Ascending aorta (tissue), 2 donors: ENCODE measurements around the gene ABCC8. TPM values are rescaled to one million over a fixed set of nuclear protein-coding genes. Genes with fewer than 3 reads are reported as not detected.

Experiments
- DNase-seq, 2 donors: peaks; one replicate each; pipeline ENCODE4 v3.0.0-alpha.2; 2019; ENCODE audit warnings: low spot score in 2 of 2
- H3K27ac ChIP-seq, 2 donors: fragments of 200-600 bp; sonication (generic); one replicate each; pipeline ENCODE4 v1.5.1; 2016 to 2017; ENCODE audit warnings: mild to moderate bottlenecking in 1 of 2
- H3K27me3 ChIP-seq: fragments of 200-600 bp; sonication (generic); one replicate; pipeline ENCODE4 v1.5.1; 2017
- H3K36me3 ChIP-seq, 2 donors: fragments of 200-600 bp; sonication (generic); one replicate each; pipeline ENCODE4 v1.5.1; 2016
- H3K4me1 ChIP-seq, 2 donors: fragments of 200-600 bp; sonication (generic); one replicate each; pipeline ENCODE4 v1.5.1; 2016 to 2017; ENCODE audit warnings: mild to moderate bottlenecking in 1 of 2
- H3K4me3 ChIP-seq, 2 donors: fragments of 200-600 bp; sonication (generic); one replicate each; pipeline ENCODE4 v1.5.1; 2016 to 2017; ENCODE audit warnings: mild to moderate bottlenecking in 1 of 2
- H3K9me3 ChIP-seq, 2 donors: fragments of 200-600 bp; sonication (generic); one replicate each; pipeline ENCODE4 v1.5.1; 2016
- CTCF ChIP-seq, 3 experiments: fragments of 200-600 bp in 2 of 3; fragments of 450-650 bp in 1 of 3; sonication (generic) in 2 of 3; IDR thresholded peaks; one replicate each; pipeline ENCODE4 v1.5.1; 2016 to 2019; ENCODE audit warnings: antibody characterized with exemption in 3 of 3, mild to moderate bottlenecking in 1 of 3, moderate library complexity in 1 of 3
- intact Hi-C: fragments of 100-400 bp; cut with DNase I; formaldehyde crosslinking; loops from one replicate; pipeline ENCODE4 v1.15.1; 2023
- total RNA-seq: library from RNA; depleted of rRNA; stranded (reverse); fragments of >200 nt; gene quantifications from one replicate; pipeline ENCODE4 v1.1.0, GENCODE V29; 2016

ABCC8 gene
- total RNA-seq, 1 donor from 2014 or later = not detected

- Histone ChIP-seq H3K4me1 (peaks cover 8 to 12% of the 10 kb centered on the region in 2 donors), H3K27me3 (no peaks in the 10 kb centered on the region), H3K27ac (no peak overlapping the region), H3K9me3 (no peaks in the 10 kb centered on the region), H3K4me3 (no peak overlapping the region), H3K36me3 (no peaks in the 10 kb centered on the region)
- no peak for DNase-seq
- no peak for TF ChIP-seq CTCF (IDR thresholded peaks at IDR 0.05)
- intact Hi-C loops = no loop called here
These were observed 29.7 kb upstream of the ABCC8 start for GRCh38 chr11:17506314-17506713.

- no peak overlapping the region for H3K4me3 ChIP-seq
- H3K4me1 ChIP-seq = peaks cover 8 to 12% of the 10 kb centered on the region in 2 donors
- DNase-seq = no peak
- H3K36me3 ChIP-seq = no peaks in the 10 kb centered on the region
- H3K9me3 ChIP-seq = no peaks in the 10 kb centered on the region
- no peak for TF ChIP-seq CTCF (IDR thresholded peaks at IDR 0.05)
- H3K27ac ChIP-seq = no peak overlapping the region
- H3K27me3 ChIP-seq = no peaks in the 10 kb centered on the region
- intact Hi-C loops = no loop called here
These were observed 28.5 kb upstream of the ABCC8 start for GRCh38 chr11:17505146-17505545.

- H3K27me3 ChIP-seq = no peaks in the 10 kb centered on the region
- H3K27ac ChIP-seq = no peak overlapping the region
- peak; percentile 72 to 94 (median 85) for TF ChIP-seq CTCF (IDR thresholded peaks at IDR 0.05)
- DNase-seq = peak in 1 of 2 donors; percentile 87
- no peaks in the 10 kb centered on the region for H3K36me3 ChIP-seq
- intact Hi-C loops = loop anchor here (1.0 kb wide), 1 partner anchor 120 kb away; no protein-coding TSS in a partner anchor
- no peaks in the 10 kb centered on the region for H3K9me3 ChIP-seq
- no peak overlapping the region for H3K4me3 ChIP-seq
- H3K4me1 ChIP-seq = peaks cover 8 to 12% of the 10 kb centered on the region in 2 donors
These were observed 27.9 kb upstream of the ABCC8 start for GRCh38 chr11:17504330-17505107.

GRCh38 chr11:17502630-17503029, 26.0 kb upstream of the ABCC8 start:
- intact Hi-C loops = no loop called here
- Histone ChIP-seq H3K9me3 (no peaks in the 10 kb centered on the region), H3K4me3 (no peak overlapping the region), H3K4me1 (no peaks in the 10 kb centered on the region), H3K27ac (no peak overlapping the region), H3K27me3 (no peaks in the 10 kb centered on the region), H3K36me3 (no peaks in the 10 kb centered on the region)
- DNase-seq = no peak
- no peak for TF ChIP-seq CTCF (IDR thresholded peaks at IDR 0.05)

GRCh38 chr11:17500673-17501072, 24.0 kb upstream of the ABCC8 start:
- no peak for DNase-seq
- intact Hi-C loops = no loop called here
- Histone ChIP-seq H3K27me3 (no peaks in the 10 kb centered on the region), H3K27ac (no peak overlapping the region), H3K4me1 (no peaks in the 10 kb centered on the region), H3K4me3 (no peak overlapping the region), H3K9me3 (no peaks in the 10 kb centered on the region), H3K36me3 (no peaks in the 10 kb centered on the region)
- no peak for TF ChIP-seq CTCF (IDR thresholded peaks at IDR 0.05)
